Right atrium auricular region (tissue), 2 donors: ENCODE results near the gene CYYR1. TPM values are rescaled to one million over a fixed set of nuclear protein-coding genes. Genes with fewer than 3 reads are reported as not detected.

Experiments used
- DNase-seq: peaks from one replicate; pipeline ENCODE4 v3.0.0-alpha.2; 2019; ENCODE audit warnings: low spot score
- H3K27ac ChIP-seq, 2 donors: fragments of 200-600 bp; sonication (generic); 1 replicate in 1 of 2; 2 replicates in 1 of 2; pipeline ENCODE4 v1.5.1; 2016 to 2019
- H3K27me3 ChIP-seq, 2 donors: fragments of 200-600 bp; sonication (generic); one replicate each; pipeline versions ENCODE4 v1.5.1 to v1.6.0; 2017 to 2019
- H3K36me3 ChIP-seq: fragments of 200-600 bp; sonication (generic); one replicate; pipeline ENCODE4 v1.5.1; 2016
- H3K4me1 ChIP-seq, 2 donors: fragments of 200-600 bp; sonication (generic); one replicate each; pipeline versions ENCODE4 v1.5.1 to v1.6.0; 2017 to 2019
- H3K4me3 ChIP-seq, 2 donors: fragments of 200-600 bp; sonication (generic); 1 replicate in 1 of 2; 2 replicates in 1 of 2; pipeline ENCODE4 v1.5.1; 2017 to 2019; ENCODE audit warnings: mild to moderate bottlenecking in 1 of 2, moderate library complexity in 1 of 2
- H3K9me3 ChIP-seq, 2 donors: fragments of 200-600 bp; sonication (generic); one replicate each; pipeline ENCODE4 v1.5.1; 2019
- CTCF ChIP-seq, 2 donors: fragments of 200-600 bp; sonication (generic); IDR thresholded peaks; one replicate each; pipeline ENCODE4 v1.5.1; 2019; ENCODE audit warnings: antibody characterized with exemption in 2 of 2
- total RNA-seq, 2 donors: library from RNA; depleted of rRNA; stranded (reverse); fragments of >200 nt; gene quantifications; one replicate each; pipeline ENCODE4 v1.1.0, GENCODE V29; 2016

The CYYR1 gene
- total RNA-seq, 2 donors from 2014 or later: 9.6 to 36.7 TPM

- no peaks in the 10 kb centered on the region for H3K4me1 ChIP-seq
- H3K4me3 ChIP-seq: no peak overlapping the region
- no peak for TF ChIP-seq CTCF (IDR thresholded peaks at IDR 0.05)
- no peak for DNase-seq
- no peaks in the 10 kb centered on the region for H3K36me3 ChIP-seq
- no peaks in the 10 kb centered on the region for H3K9me3 ChIP-seq
- H3K27ac ChIP-seq: no peak overlapping the region
- no peaks in the 10 kb centered on the region for H3K27me3 ChIP-seq
These were observed 127.6 kb downstream of the CYYR1 start for GRCh38 chr21:26445440-26445839.

GRCh38 chr21:26444646-26445045 lies 128.4 kb downstream of the CYYR1 start:
- TF ChIP-seq CTCF (IDR thresholded peaks at IDR 0.05): no peak
- Histone ChIP-seq H3K4me3 (no peak overlapping the region), H3K9me3 (no peaks in the 10 kb centered on the region), H3K27me3 (no peaks in the 10 kb centered on the region), H3K27ac (no peak overlapping the region), H3K36me3 (no peaks in the 10 kb centered on the region), H3K4me1 (no peaks in the 10 kb centered on the region)
- DNase-seq: no peak

GRCh38 chr21:26443867-26444266 lies 129.2 kb downstream of the CYYR1 start:
- Histone ChIP-seq H3K27ac (no peak overlapping the region), H3K27me3 (no peaks in the 10 kb centered on the region), H3K4me3 (no peak overlapping the region), H3K4me1 (no peaks in the 10 kb centered on the region), H3K36me3 (no peaks in the 10 kb centered on the region), H3K9me3 (no peaks in the 10 kb centered on the region)
- no peak for DNase-seq
- no peak for TF ChIP-seq CTCF (IDR thresholded peaks at IDR 0.05)

- Histone ChIP-seq H3K4me1 (no peaks in the 10 kb centered on the region), H3K27ac (no peak overlapping the region), H3K27me3 (no peaks in the 10 kb centered on the region), H3K36me3 (no peaks in the 10 kb centered on the region), H3K9me3 (no peaks in the 10 kb centered on the region), H3K4me3 (no peak overlapping the region)
- TF ChIP-seq CTCF (IDR thresholded peaks at IDR 0.05): no peak
- no peak for DNase-seq
These were observed 129.8 kb downstream of the CYYR1 start for GRCh38 chr21:26443291-26443690.

GRCh38 chr21:26441149-26441548 lies 131.9 kb downstream of the CYYR1 start:
- no peak for TF ChIP-seq CTCF (IDR thresholded peaks at IDR 0.05)
- DNase-seq: no peak
- no peaks in the 10 kb centered on the region for H3K4me1 ChIP-seq
- H3K27me3 ChIP-seq: no peaks in the 10 kb centered on the region
- no peak overlapping the region for H3K4me3 ChIP-seq
- H3K9me3 ChIP-seq: no peaks in the 10 kb centered on the region
- H3K36me3 ChIP-seq: no peaks in the 10 kb centered on the region
- H3K27ac ChIP-seq: no peak overlapping the region

GRCh38 chr21:26438976-26439375 lies 134.1 kb downstream of the CYYR1 start:
- no peak overlapping the region for H3K4me3 ChIP-seq
- no peaks in the 10 kb centered on the region for H3K36me3 ChIP-seq
- no peak for TF ChIP-seq CTCF (IDR thresholded peaks at IDR 0.05)
- H3K4me1 ChIP-seq: no peaks in the 10 kb centered on the region
- DNase-seq: no peak
- H3K27ac ChIP-seq: no peak overlapping the region
- no peaks in the 10 kb centered on the region for H3K9me3 ChIP-seq
- H3K27me3 ChIP-seq: no peaks in the 10 kb centered on the region
